CD14-positive monocyte (primary cell): ENCODE data around the gene SHROOM3. TPM values are rescaled to one million over a fixed set of nuclear protein-coding genes. Genes with fewer than 3 reads are reported as not detected.

Experiments used
- DNase-seq, 3 donors: peaks; one replicate each; pipeline ENCODE4 v3.0.0-alpha.2; 2011 to 2022
- H2AFZ ChIP-seq: 2 replicates; pipeline ENCODE4 v1.6.0; 2012; ENCODE audit warnings: mild to moderate bottlenecking, low read depth, low read length, inconsistent platforms; ENCODE audit not compliant: insufficient read depth, poor library complexity, severe bottlenecking
- H3K27ac ChIP-seq, 2 donors: 1 replicate in 1 of 2; 2 replicates in 1 of 2; pipeline ENCODE4 v1.5.1; 2012 to 2013; ENCODE audit warnings: low read length in 2 of 2, control low read depth in 1 of 2, inconsistent platforms in 1 of 2, low read depth in 1 of 2, mild to moderate bottlenecking in 1 of 2
- H3K27me3 ChIP-seq, 2 donors: one replicate each; pipeline versions ENCODE4 v1.6.0 to v1.6.1; 2011 to 2013; ENCODE audit warnings: low read length in 2 of 2; ENCODE audit not compliant: control insufficient read depth in 2 of 2, insufficient read depth in 2 of 2
- H3K36me3 ChIP-seq, 2 donors: replicated peaks in 1 of 2; 1 replicate in 1 of 2; 2 replicates in 1 of 2; pipeline versions ENCODE4 v1.5.1 to v1.6.1; 2012 to 2013; ENCODE audit warnings: low read length in 2 of 2, control low read depth in 1 of 2, inconsistent platforms in 1 of 2, mild to moderate bottlenecking in 1 of 2; ENCODE audit not compliant: insufficient read depth in 2 of 2, control insufficient read depth in 1 of 2
- H3K4me1 ChIP-seq, 2 donors: 1 replicate in 1 of 2; 2 replicates in 1 of 2; pipeline versions ENCODE4 v1.5.1 to v1.6.1; 2012 to 2013; ENCODE audit warnings: low read length in 2 of 2, control low read depth in 1 of 2, inconsistent platforms in 1 of 2, mild to moderate bottlenecking in 1 of 2, moderate library complexity in 1 of 2; ENCODE audit not compliant: insufficient read depth in 2 of 2, control insufficient read depth in 1 of 2
- H3K4me2 ChIP-seq: replicated peaks from 2 replicates; pipeline ENCODE3; 2012; ENCODE audit warnings: low read length, moderate library complexity, mild to moderate bottlenecking; ENCODE audit not compliant: poor library complexity, severe bottlenecking; ENCODE audit errors: extremely low read depth
- H3K4me3 ChIP-seq, 3 experiments: fragments of 200-600 bp in 1 of 3; sonication (generic) in 1 of 3; replicated peaks in 1 of 3; 1 replicate in 2 of 3; 2 replicates in 1 of 3; pipeline ENCODE4 v1.5.1; 2011 to 2013; ENCODE audit warnings: low read length in 3 of 3, mild to moderate bottlenecking in 3 of 3, control low read depth in 2 of 3, low read depth in 2 of 3, inconsistent platforms in 1 of 3, moderate library complexity in 1 of 3
- H3K79me2 ChIP-seq: 2 replicates; pipeline ENCODE4 v1.6.0; 2012; ENCODE audit warnings: mild to moderate bottlenecking, control low read depth, inconsistent platforms, low read length, moderate library complexity; ENCODE audit not compliant: insufficient read depth
- H3K9ac ChIP-seq: 2 replicates; pipeline ENCODE4 v1.6.0; 2017; ENCODE audit warnings: low read length, mild to moderate bottlenecking; ENCODE audit not compliant: insufficient read depth, poor library complexity, severe bottlenecking
- H3K9me3 ChIP-seq, 2 donors: replicated peaks in 1 of 2; 1 replicate in 1 of 2; 2 replicates in 1 of 2; pipeline versions ENCODE4 v1.5.1 to v1.6.1; 2012 to 2013; ENCODE audit warnings: low read length in 2 of 2, control low read depth in 1 of 2; ENCODE audit not compliant: control insufficient read depth in 1 of 2, insufficient read depth in 1 of 2
- H4K20me1 ChIP-seq: 2 replicates; pipeline ENCODE4 v1.6.0; 2012; ENCODE audit warnings: mild to moderate bottlenecking, low read length, control low read depth, moderate library complexity; ENCODE audit not compliant: insufficient read depth
- H3K27ac Mint-ChIP-seq, 7 donors: one replicate each; pipeline ENCODE4 v1.8.0; 2020; ENCODE audit warnings: mild to moderate bottlenecking in 7 of 7, mixed read lengths in 7 of 7, moderate library complexity in 6 of 7, inconsistent platforms in 2 of 7
- H3K27me3 Mint-ChIP-seq, 3 donors: one replicate each; pipeline ENCODE4 v1.8.0; 2021 to 2022; ENCODE audit warnings: low read depth in 3 of 3, mild to moderate bottlenecking in 3 of 3, mixed read lengths in 3 of 3, moderate library complexity in 3 of 3, inconsistent platforms in 1 of 3
- H3K36me3 Mint-ChIP-seq, 2 donors: one replicate each; pipeline ENCODE4 v1.8.0; 2020; ENCODE audit warnings: mixed read lengths in 2 of 2, inconsistent platforms in 1 of 2, mild to moderate bottlenecking in 1 of 2
- H3K4me1 Mint-ChIP-seq: one replicate; pipeline ENCODE4 v1.8.0; 2020; ENCODE audit warnings: mild to moderate bottlenecking, mixed read lengths
- H3K4me3 Mint-ChIP-seq, 2 donors: one replicate each; pipeline ENCODE4 v1.8.0; 2020; ENCODE audit warnings: mild to moderate bottlenecking in 2 of 2, mixed read lengths in 2 of 2, moderate library complexity in 1 of 2
- H3K9me3 Mint-ChIP-seq, 7 donors: one replicate each; pipeline ENCODE4 v1.8.0; 2020 to 2022; ENCODE audit warnings: mixed read lengths in 7 of 7, mild to moderate bottlenecking in 6 of 7, moderate library complexity in 6 of 7, inconsistent platforms in 2 of 7
- CTCF ChIP-seq: fragments of 200-600 bp; IDR thresholded peaks from one replicate; pipeline ENCODE4 v1.8.0; 2022; ENCODE audit warnings: antibody characterized with exemption, mild to moderate bottlenecking
- WGBS: methylation state at CpG from one replicate; pipeline ENCODE4 v1.1.5; 2013; ENCODE audit warnings: missing lambda C conversion rate; ENCODE audit not compliant: insufficient coverage; 5-methylcytosine and 5-hydroxymethylcytosine counted together
- intact Hi-C, 2 donors: fragments of 100-400 bp; cut with micrococcal nuclease; formaldehyde crosslinking; loops; one replicate each; pipeline versions ENCODE4 v1.15.0 to v1.15.1; 2023
- polyA plus RNA-seq, 3 donors: library from polyadenylated mRNA; depleted of rRNA in 1 of 3; unstranded in 2 of 3; stranded (reverse) in 1 of 3; fragments of 300-500 nt in 2 of 3; fragments of >200 nt in 1 of 3; fragmentation: Illumina TruSeq in 2 of 3; gene quantifications; 1 replicate in 2 of 3; 2 replicates in 1 of 3; pipeline ENCODE4 v1.2.3, GENCODE V29; 2012 to 2021

The SHROOM3 gene
- polyA plus RNA-seq, 3 donors, result not detected

GRCh38 chr4:76658231-76659102 is 223.4 kb downstream of the SHROOM3 start:
- peaks cover 0 to 6% (median 0%) of the 10 kb centered on the region in 7 donors for H3K9me3 Mint-ChIP-seq
- H3K4me3 Mint-ChIP-seq, result no peak overlapping the region
- H3K4me1 Mint-ChIP-seq, result no peaks in the 10 kb centered on the region
- Histone ChIP-seq H3K36me3 (no peaks in the 10 kb centered on the region), H3K27ac (no peak overlapping the region), H2AFZ (no peak overlapping the region), H3K4me2 (no peak overlapping the region), H4K20me1 (no peaks in the 10 kb centered on the region), H3K9ac (no peak overlapping the region), H3K27me3 (no peaks in the 10 kb centered on the region), H3K4me1 (no peaks in the 10 kb centered on the region), H3K9me3 (no peaks in the 10 kb centered on the region), H3K79me2 (no peaks in the 10 kb centered on the region), H3K4me3 (no peak overlapping the region)
- DNase-seq, result no peak
- intact Hi-C loops, result no loop called here
- peaks cover 0 to 3% (median 0%) of the 10 kb centered on the region in 3 donors for H3K27me3 Mint-ChIP-seq
- H3K27ac Mint-ChIP-seq, result no peak overlapping the region
- H3K36me3 Mint-ChIP-seq, result no peaks in the 10 kb centered on the region
- 78% methylated on average over 1 of the region's 3 CpGs for WGBS
- no peak for TF ChIP-seq CTCF

GRCh38 chr4:76659103-76659490 is 224.1 kb downstream of the SHROOM3 start:
- Histone ChIP-seq H3K27ac (no peak overlapping the region), H4K20me1 (no peaks in the 10 kb centered on the region), H3K4me1 (no peaks in the 10 kb centered on the region), H3K27me3 (no peaks in the 10 kb centered on the region), H3K4me3 (no peak overlapping the region), H3K79me2 (no peaks in the 10 kb centered on the region), H3K36me3 (no peaks in the 10 kb centered on the region), H3K9ac (no peak overlapping the region), H2AFZ (no peak overlapping the region), H3K4me2 (no peak overlapping the region), H3K9me3 (no peaks in the 10 kb centered on the region)
- intact Hi-C loops, result no loop called here
- H3K36me3 Mint-ChIP-seq, result no peaks in the 10 kb centered on the region
- no peak overlapping the region for H3K4me3 Mint-ChIP-seq
- H3K4me1 Mint-ChIP-seq, result no peaks in the 10 kb centered on the region
- peaks cover 0 to 3% (median 0%) of the 10 kb centered on the region in 3 donors for H3K27me3 Mint-ChIP-seq
- WGBS, result 100% methylated on average over 1 of the region's 1 CpG
- H3K27ac Mint-ChIP-seq, result peak overlapping the region in 1 of 7 donors; percentile 25
- H3K9me3 Mint-ChIP-seq, result peaks cover 0 to 6% (median 0%) of the 10 kb centered on the region in 7 donors
- DNase-seq, result no peak
- no peak for TF ChIP-seq CTCF
